GM12872 (cell line): Measurements from ENCODE around the gene L3MBTL4.

Experiments
- CTCF ChIP-seq: IDR thresholded peaks from 3 replicates; pipeline ENCODE4 v1.5.1; 2011; ENCODE audit warnings: low read depth, mild to moderate bottlenecking, low read length, moderate library complexity; ENCODE audit not compliant: insufficient read depth

The L3MBTL4 gene

GRCh38 chr18:5993938-5994337 is 420.8 kb downstream of the L3MBTL4 start:
- no peak for TF ChIP-seq CTCF

GRCh38 chr18:5992381-5992780 is 422.3 kb downstream of the L3MBTL4 start:
- TF ChIP-seq CTCF, result no peak

GRCh38 chr18:5987249-5987648 is 427.5 kb downstream of the L3MBTL4 start:
- TF ChIP-seq CTCF, result no peak

- no peak for TF ChIP-seq CTCF
These were observed 428.3 kb downstream of the L3MBTL4 start for GRCh38 chr18:5986257-5986931.

GRCh38 chr18:5984245-5984644 is 430.5 kb downstream of the L3MBTL4 start:
- TF ChIP-seq CTCF, result no peak

- TF ChIP-seq CTCF, result no peak
These were observed 431.2 kb downstream of the L3MBTL4 start for GRCh38 chr18:5983488-5983887.

GRCh38 chr18:5982332-5982731 is 432.4 kb downstream of the L3MBTL4 start:
- no peak for TF ChIP-seq CTCF
